Lung (tissue), 12 donors: ENCODE measurements around the gene MYCN. TPM values are rescaled to one million over a fixed set of nuclear protein-coding genes. Genes with fewer than 3 reads are reported as not detected.

Source experiments
- ATAC-seq: fragments of 200-7000 bp; cut with Tn5 transposase; one replicate; pipeline ENCODE4 v1.9.1; 2020; ENCODE audit warnings: moderate number of reproducible peaks; ENCODE audit not compliant: insufficient read depth, low FRiP score
- DNase-seq, 3 donors: peaks; one replicate each; pipeline ENCODE4 v3.0.0-alpha.2; 2013 to 2017
- H3K27ac ChIP-seq, 2 donors: one replicate each; pipeline ENCODE4 v1.5.1; 2013; ENCODE audit warnings: mild to moderate bottlenecking in 2 of 2, moderate library complexity in 2 of 2, control low read depth in 1 of 2, inconsistent platforms in 1 of 2, low read depth in 1 of 2, low read length in 1 of 2
- H3K27me3 ChIP-seq, 3 donors: one replicate each; pipeline ENCODE4 v1.5.1; 2013; ENCODE audit warnings: low read length in 2 of 3; ENCODE audit not compliant: control insufficient read depth in 3 of 3, insufficient read depth in 3 of 3
- H3K36me3 ChIP-seq, 4 donors: one replicate each; pipeline ENCODE4 v1.5.1; 2013; ENCODE audit warnings: low read length in 4 of 4, mild to moderate bottlenecking in 1 of 4, moderate library complexity in 1 of 4; ENCODE audit not compliant: control insufficient read depth in 4 of 4, insufficient read depth in 4 of 4
- H3K4me1 ChIP-seq, 5 donors: one replicate each; pipeline ENCODE4 v1.5.1; 2013; ENCODE audit warnings: low read length in 5 of 5, mild to moderate bottlenecking in 2 of 5, moderate library complexity in 1 of 5; ENCODE audit not compliant: control insufficient read depth in 5 of 5, insufficient read depth in 5 of 5
- H3K4me3 ChIP-seq: one replicate; pipeline ENCODE4 v1.5.1; 2013; ENCODE audit warnings: mild to moderate bottlenecking, control low read depth, moderate library complexity
- H3K9ac ChIP-seq, 2 donors: one replicate each; pipeline ENCODE4 v1.5.1; 2013; ENCODE audit warnings: low read length in 2 of 2, control low read depth in 1 of 2; ENCODE audit not compliant: insufficient read depth in 1 of 2
- H3K9me3 ChIP-seq, 4 donors: one replicate each; pipeline ENCODE4 v1.5.1; 2013; ENCODE audit warnings: low read length in 3 of 4, mild to moderate bottlenecking in 1 of 4, moderate library complexity in 1 of 4; ENCODE audit not compliant: control insufficient read depth in 4 of 4, insufficient read depth in 3 of 4
- WGBS, 2 donors: extraction: QIAGEN DNeasy Blood & Tissue Kit; methylation state at CpG; one replicate each; pipeline ENCODE4 v1.1.7; 2013; 5-methylcytosine and 5-hydroxymethylcytosine counted together
- polyA plus RNA-seq, 2 donors: library from polyadenylated mRNA; stranded (reverse); fragments of 200-250 nt; gene quantifications; one replicate each; pipeline ENCODE4 v1.2.1, GENCODE V29; 2013
- total RNA-seq, 2 donors: library from RNA; depleted of rRNA in 1 of 2; stranded (reverse); fragments of >200 nt in 1 of 2; gene quantifications; one replicate each; pipeline ENCODE4 v1.2.1, GENCODE V29; 2014 to 2021
- TF ChIP-seq, protein P1 (sequence below): IDR thresholded peaks from 2 replicates; pipeline ENCODE4 v1.5.1; 2012; ENCODE audit warnings: mild to moderate bottlenecking; ENCODE audit errors: control extremely low read depth, extremely low read depth
- donor health status: control.
- donor health status: control.
- donor health status: Bipolar disorder and iron deficiency.
- donor health status: healthy.
- donor health status: DM: yes; HTN: yes; CAD: no.

Gene MYCN
- total and polyA plus RNA-seq, 4 donors = 0.16 to 5.2 (median 0.36) TPM

DNA sequence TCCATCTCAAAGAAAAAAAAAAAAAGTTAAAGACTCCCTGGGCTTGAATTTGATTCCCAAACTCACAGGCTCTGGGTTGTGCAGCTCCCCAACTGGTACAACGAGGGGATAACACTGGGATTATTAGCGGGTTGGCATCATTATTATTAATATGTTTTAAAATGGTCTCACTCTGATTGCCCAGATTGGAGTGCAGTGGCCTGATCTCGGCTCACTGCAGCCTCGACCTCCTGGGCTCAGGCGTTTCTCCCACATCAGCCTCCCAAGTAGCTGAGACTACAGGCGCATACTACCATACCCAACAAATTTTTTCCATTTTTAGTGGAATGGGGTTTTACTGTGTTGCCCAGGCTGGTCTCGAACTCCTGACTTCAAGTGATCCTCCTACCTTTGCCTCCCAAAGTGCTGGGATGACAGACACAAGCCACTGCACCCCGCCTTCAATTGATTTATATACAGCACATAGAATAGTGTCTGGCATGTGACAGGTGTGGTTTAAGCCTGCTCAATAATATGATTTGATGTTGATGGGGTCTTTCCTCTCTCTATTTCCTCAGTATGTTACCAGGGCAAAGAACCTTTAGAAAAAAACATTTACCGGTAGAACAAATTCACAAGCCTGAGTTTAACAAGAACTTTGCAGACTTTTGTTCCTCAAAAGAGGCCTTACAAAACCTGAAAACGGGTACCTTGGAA lies 12.2 kb downstream of the MYCN start:
- Histone ChIP-seq H3K27me3 (no peaks in the 10 kb centered on the region), H3K36me3 (no peaks in the 10 kb centered on the region), H3K9me3 (no peaks in the 10 kb centered on the region), H3K9ac (no peak overlapping the region), H3K4me3 (no peak overlapping the region), H3K27ac (no peak overlapping the region), H3K4me1 (peaks cover 0 to 7% (median 0%) of the 10 kb centered on the region in 5 donors)
- TF ChIP-seq, protein P1, sequence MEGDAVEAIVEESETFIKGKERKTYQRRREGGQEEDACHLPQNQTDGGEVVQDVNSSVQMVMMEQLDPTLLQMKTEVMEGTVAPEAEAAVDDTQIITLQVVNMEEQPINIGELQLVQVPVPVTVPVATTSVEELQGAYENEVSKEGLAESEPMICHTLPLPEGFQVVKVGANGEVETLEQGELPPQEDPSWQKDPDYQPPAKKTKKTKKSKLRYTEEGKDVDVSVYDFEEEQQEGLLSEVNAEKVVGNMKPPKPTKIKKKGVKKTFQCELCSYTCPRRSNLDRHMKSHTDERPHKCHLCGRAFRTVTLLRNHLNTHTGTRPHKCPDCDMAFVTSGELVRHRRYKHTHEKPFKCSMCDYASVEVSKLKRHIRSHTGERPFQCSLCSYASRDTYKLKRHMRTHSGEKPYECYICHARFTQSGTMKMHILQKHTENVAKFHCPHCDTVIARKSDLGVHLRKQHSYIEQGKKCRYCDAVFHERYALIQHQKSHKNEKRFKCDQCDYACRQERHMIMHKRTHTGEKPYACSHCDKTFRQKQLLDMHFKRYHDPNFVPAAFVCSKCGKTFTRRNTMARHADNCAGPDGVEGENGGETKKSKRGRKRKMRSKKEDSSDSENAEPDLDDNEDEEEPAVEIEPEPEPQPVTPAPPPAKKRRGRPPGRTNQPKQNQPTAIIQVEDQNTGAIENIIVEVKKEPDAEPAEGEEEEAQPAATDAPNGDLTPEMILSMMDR = no peak
- no peak for ATAC-seq
- DNase-seq = no peak
- WGBS, 2 donors = 94 to 96% methylated on average over 10 of the region's 10 CpGs

DNA sequence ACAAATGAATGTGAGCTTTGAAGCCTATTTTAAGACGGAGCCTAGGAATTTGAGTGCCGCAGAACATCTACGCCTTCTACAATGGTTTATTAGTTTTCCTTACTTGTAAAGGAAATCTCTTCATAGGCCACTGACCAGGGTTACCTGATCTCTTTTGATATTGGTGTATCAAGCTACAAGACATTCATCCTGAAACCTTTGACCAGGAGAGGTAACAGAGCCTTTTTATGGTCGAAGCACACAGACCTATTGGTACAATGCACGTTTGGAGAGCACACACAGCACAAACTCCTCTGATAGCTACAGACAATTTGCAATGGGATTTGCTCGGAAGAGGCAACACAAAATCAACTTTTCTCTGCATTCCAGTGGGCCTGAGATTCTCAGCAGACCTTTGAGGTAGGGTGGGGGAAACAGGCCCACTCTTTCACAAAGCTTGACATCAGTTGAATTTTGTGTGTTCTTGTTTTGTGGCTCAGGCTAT lies 12.8 kb downstream of the MYCN start:
- Histone ChIP-seq H3K4me3 (no peak overlapping the region), H3K9me3 (no peaks in the 10 kb centered on the region), H3K4me1 (peaks cover 0 to 7% (median 0%) of the 10 kb centered on the region in 5 donors), H3K27ac (no peak overlapping the region), H3K36me3 (no peaks in the 10 kb centered on the region), H3K27me3 (no peaks in the 10 kb centered on the region), H3K9ac (no peak overlapping the region)
- TF ChIP-seq, protein P1 = no peak
- ATAC-seq (no peak), DNase-seq (peak in 1 of 3 donors; percentile 12)
- 90 to 94% methylated on average over 6 of the region's 6 CpGs for WGBS, 2 donors

DNA sequence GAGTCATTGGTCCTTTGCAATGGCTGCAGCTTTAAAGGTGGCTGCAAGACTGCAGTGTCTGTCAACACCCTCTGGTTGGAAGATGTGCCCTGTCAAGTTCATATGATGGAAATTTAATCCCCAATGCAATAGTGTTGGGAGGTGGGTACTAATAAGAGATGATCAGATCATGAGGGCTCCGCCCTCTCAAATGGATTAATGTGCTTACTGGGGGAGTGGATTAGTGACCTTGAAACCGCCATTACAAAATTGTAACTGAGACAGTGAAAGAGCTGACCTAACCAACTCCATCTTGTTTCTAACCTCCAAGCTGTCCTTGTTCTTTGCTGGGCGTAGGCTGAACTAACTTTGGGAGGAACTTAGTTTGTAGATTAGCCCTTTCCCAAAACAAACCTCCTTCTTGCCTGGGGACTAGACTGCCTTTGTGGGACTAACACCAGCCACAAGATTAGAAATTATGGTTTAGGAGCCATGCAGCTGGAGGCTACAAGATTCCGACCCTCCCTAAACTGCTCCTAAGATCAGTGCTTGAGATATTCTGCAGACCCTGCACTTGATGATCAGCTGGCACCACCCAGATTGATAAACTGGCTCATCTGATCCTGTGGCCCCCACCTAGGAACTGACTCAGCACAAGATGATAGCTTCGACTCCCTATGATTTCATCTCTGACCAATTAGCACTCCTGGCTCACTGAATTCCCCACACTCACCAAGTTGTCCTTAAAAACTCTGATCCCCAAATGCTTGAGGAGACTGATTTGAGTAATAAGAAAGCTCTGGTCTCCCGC lies 13.7 kb downstream of the MYCN start:
- peaks cover 0 to 7% (median 0%) of the 10 kb centered on the region in 5 donors for H3K4me1 ChIP-seq
- no peak for ATAC-seq
- H3K36me3 ChIP-seq = no peaks in the 10 kb centered on the region
- TF ChIP-seq, protein P1 = no peak
- no peak overlapping the region for H3K9ac ChIP-seq
- H3K9me3 ChIP-seq = no peaks in the 10 kb centered on the region
- WGBS, 2 donors = 92 to 96% methylated on average over 6 of the region's 6 CpGs
- H3K27ac ChIP-seq = no peak overlapping the region
- no peak for DNase-seq
- H3K27me3 ChIP-seq = no peaks in the 10 kb centered on the region
- no peak overlapping the region for H3K4me3 ChIP-seq
